Neural crest cell (in vitro differentiated cells): ENCODE measurements around the gene SYT9. TPM values are rescaled to one million over a fixed set of nuclear protein-coding genes. Genes with fewer than 3 reads are reported as not detected.

Experiments
- microRNA-seq: library from miRNA; unstranded; fragments of <30 nt; microRNA quantifications from one replicate; pipeline ENCODE4, GENCODE V29; 2020
- total RNA-seq: library from RNA; stranded (reverse); gene quantifications from 2 replicates; pipeline ENCODE4 v1.2.1, GENCODE V29; 2021

The SYT9 gene
- total RNA-seq, 1 donor from 2014 or later = 0.72 TPM

Small RNA genes within 50 kb of the gene (microRNA-seq; reads per million reads assigned to microRNA genes)
- not detected for gene MIR302E

Other genes with a start within 250 kb of the SYT9 start
- gene ZNF214, start 231.6 kb upstream of the SYT9 start, total RNA-seq = 6.5 and 7.3 TPM in 2 replicates
- gene NLRP14, start 231.4 kb upstream of the SYT9 start, total RNA-seq = 0.30 and 0.51 TPM in 2 replicates
- 0.20 and 0.21 TPM in 2 replicates for gene RBMXL2, start 162.9 kb upstream of the SYT9 start, total RNA-seq
- 0.84 and 1.1 TPM in 2 replicates for gene OLFML1, start 233.6 kb downstream of the SYT9 start, total RNA-seq